Measurements from ENCODE around the gene DIPK1C. TPM values are rescaled to one million over a fixed set of nuclear protein-coding genes. Genes with fewer than 3 reads are reported as not detected.

Gene DIPK1C
- total and polyA plus RNA-seq, 12 donors, result 0.70 to 12.9 (median 6.6) TPM

DNA sequence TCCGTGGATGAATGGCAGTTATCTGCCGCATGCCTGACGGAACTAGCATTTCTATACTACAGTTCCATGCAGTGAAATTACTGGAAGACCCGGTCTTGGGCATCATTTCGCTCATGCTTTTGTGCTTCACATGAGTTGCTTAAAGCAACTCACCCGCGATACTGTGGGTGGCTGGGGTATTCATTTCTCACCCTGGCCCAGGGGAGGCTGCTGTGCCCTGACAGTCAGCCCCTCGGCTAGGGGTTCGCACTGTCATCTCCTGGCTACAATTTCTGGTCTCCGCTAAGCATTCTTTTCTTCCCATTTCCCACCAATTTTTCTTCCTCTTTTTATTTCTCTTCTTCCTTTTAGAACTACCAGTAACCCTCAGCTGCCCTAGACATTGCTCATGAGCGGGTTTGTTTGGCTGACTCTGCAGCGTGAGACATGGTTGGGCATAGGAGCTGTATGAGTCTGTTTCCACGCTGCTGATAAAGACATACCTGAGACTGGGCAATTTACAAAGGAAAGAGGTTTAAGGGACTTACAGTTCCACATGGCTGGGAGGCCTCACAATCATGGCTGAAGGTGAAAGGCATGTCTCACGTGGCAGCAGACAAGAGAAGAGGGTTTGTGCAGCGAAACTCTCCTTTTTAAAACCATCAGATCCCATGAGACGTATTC, 22.5 kb upstream of the DIPK1C start:
- peak overlapping the region in 1 of 10 donors; percentile 53 for H3K27ac ChIP-seq
- ATAC-seq, result peak in 3 of 8 donors; percentile 26 to 39 (median 38)

DNA sequence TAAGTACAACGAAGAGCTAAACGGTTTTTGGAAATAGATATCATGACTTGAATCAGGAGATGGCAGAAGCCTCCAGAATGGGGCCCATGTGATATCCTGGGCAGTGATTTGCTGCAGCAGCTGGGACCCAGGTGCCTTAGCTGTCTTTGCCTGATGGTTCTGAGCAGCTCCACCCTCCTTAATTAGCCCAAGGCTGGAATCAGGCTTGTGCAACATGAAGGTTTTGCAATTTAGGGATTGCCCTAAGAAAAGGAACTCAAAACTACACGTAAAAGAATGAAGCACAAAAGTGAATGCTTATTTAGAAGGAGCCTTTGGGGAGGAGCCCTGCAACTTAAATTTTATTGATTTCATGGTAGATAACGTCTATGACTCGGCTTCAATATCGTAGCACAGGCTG, 21.8 kb upstream of the DIPK1C start:
- TF ChIP-seq, protein P1, sequence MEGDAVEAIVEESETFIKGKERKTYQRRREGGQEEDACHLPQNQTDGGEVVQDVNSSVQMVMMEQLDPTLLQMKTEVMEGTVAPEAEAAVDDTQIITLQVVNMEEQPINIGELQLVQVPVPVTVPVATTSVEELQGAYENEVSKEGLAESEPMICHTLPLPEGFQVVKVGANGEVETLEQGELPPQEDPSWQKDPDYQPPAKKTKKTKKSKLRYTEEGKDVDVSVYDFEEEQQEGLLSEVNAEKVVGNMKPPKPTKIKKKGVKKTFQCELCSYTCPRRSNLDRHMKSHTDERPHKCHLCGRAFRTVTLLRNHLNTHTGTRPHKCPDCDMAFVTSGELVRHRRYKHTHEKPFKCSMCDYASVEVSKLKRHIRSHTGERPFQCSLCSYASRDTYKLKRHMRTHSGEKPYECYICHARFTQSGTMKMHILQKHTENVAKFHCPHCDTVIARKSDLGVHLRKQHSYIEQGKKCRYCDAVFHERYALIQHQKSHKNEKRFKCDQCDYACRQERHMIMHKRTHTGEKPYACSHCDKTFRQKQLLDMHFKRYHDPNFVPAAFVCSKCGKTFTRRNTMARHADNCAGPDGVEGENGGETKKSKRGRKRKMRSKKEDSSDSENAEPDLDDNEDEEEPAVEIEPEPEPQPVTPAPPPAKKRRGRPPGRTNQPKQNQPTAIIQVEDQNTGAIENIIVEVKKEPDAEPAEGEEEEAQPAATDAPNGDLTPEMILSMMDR (IDR thresholded peaks at IDR 0.05), result no peak
- no peaks in the 10 kb centered on the region for H3K9me3 ChIP-seq
- peaks cover 0 to 27% (median 4%) of the 10 kb centered on the region in 9 donors for H3K4me1 ChIP-seq
- DNase-seq (no peak), ATAC-seq (no peak)
- H3K27ac ChIP-seq, result peak overlapping the region in 1 of 10 donors; percentile 53
- 83 to 89% methylated on average over 6 of the region's 6 CpGs for WGBS, 2 donors
- H3K4me3 ChIP-seq, result no peak overlapping the region
- H3K27me3 ChIP-seq, result no peaks in the 10 kb centered on the region
- no peaks in the 10 kb centered on the region for H3K36me3 ChIP-seq
- intact Hi-C loops (cut with DNase I), result loop anchor here in 5 of 10 donors (5.0 to 10.0 kb wide), 2 partner anchors 127 to 284 kb away; no protein-coding TSS in a partner anchor

More for the DNA sequence above, 22.5 kb upstream of the DIPK1C start:
- Histone ChIP-seq H3K4me1 (peaks cover 0 to 31% (median 5%) of the 10 kb centered on the region in 9 donors), H3K27me3 (no peaks in the 10 kb centered on the region), H3K36me3 (no peaks in the 10 kb centered on the region), H3K9me3 (no peaks in the 10 kb centered on the region), H3K4me3 (no peak overlapping the region)
- intact Hi-C loops (cut with DNase I), result loop anchor here in 6 of 10 donors (5.0 to 10.0 kb wide), 2 partner anchors 127 to 285 kb away; no protein-coding TSS in a partner anchor
- WGBS, 2 donors, result 88 to 90% methylated on average over 16 of the region's 16 CpGs
- TF ChIP-seq, protein P1 (IDR thresholded peaks at IDR 0.05), result no peak
- DNase-seq, result no peak

DNA sequence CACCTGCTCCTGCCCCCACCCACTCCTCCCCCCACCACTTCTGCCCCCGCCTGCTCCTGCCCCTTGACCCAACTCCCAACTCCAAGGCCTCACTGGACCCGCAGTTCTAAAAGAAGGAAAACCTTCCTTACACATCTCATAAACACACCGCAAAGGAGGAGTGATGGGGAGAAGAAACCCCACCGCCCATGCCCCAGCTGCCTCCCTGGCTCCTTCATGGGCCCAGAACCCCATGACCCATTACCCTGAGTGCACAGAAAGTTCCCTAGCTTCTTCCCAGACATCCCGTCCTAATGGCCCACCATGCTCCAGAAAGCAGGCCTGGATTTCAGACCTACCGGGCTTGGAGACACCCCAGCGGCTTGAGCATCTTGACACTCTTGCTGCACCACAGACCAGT, 21.2 kb upstream of the DIPK1C start:
- H3K27ac ChIP-seq, result no peak overlapping the region
- H3K36me3 ChIP-seq, result no peaks in the 10 kb centered on the region
- peaks cover 0 to 27% (median 4%) of the 10 kb centered on the region in 9 donors for H3K4me1 ChIP-seq
- TF ChIP-seq, protein P1 (IDR thresholded peaks at IDR 0.05), result no peak
- intact Hi-C loops (cut with DNase I), result loop anchor here in 5 of 10 donors (5.0 to 10.0 kb wide), 2 partner anchors 126 to 284 kb away; no protein-coding TSS in a partner anchor
- H3K27me3 ChIP-seq, result no peaks in the 10 kb centered on the region
- DNase-seq, result no peak
- no peaks in the 10 kb centered on the region for H3K9me3 ChIP-seq
- no peak overlapping the region for H3K4me3 ChIP-seq
- WGBS, 2 donors, result 91 to 94% methylated on average over 7 of the region's 7 CpGs
- no peak for ATAC-seq

DNA sequence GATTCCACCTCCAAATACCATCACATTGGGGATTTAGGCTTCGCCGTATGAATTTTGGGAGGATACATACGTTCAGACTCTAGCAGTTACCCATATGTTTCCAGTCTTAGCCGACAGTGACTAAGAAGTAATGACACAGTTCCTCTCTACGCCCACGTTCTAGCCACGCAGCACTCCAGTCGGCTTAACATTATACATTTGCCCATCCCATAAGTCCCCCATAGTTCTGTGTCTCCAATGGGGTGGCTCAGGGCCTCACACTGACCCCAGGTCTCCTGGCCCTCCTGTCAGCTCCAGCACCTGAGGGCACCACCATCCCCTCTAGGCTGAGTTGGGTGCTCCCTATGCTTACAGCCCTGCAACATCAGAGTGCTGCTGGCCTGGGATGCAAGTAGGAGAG, 20.7 kb upstream of the DIPK1C start:
- intact Hi-C loops (cut with DNase I), result loop anchor here in 8 of 10 donors (2.0 to 10.0 kb wide), 4 partner anchors 123 to 283 kb away; no protein-coding TSS in a partner anchor
- H3K4me3 ChIP-seq, result no peak overlapping the region
- H3K27me3 ChIP-seq, result no peaks in the 10 kb centered on the region
- ATAC-seq, result no peak
- no peak for DNase-seq
- H3K36me3 ChIP-seq, result no peaks in the 10 kb centered on the region
- TF ChIP-seq, protein P1 (IDR thresholded peaks at IDR 0.05), result no peak
- no peak overlapping the region for H3K27ac ChIP-seq
- H3K9me3 ChIP-seq, result no peaks in the 10 kb centered on the region
- 84 to 88% methylated on average over 8 of the region's 8 CpGs for WGBS, 2 donors
- H3K4me1 ChIP-seq, result peaks cover 0 to 27% (median 4%) of the 10 kb centered on the region in 9 donors

Measured in heart right ventricle (tissue), 16 donors.